ENCODE measurements around the gene SLC25A18. TPM values are rescaled to one million over a fixed set of nuclear protein-coding genes. Genes with fewer than 3 reads are reported as not detected.

SLC25A18 gene
- total and polyA plus RNA-seq, 2 of the 8 experiments (the other 6 are each of a cell fraction or from before 2014, with no cell fraction given) = 2.8 to 2.9 TPM

DNA sequence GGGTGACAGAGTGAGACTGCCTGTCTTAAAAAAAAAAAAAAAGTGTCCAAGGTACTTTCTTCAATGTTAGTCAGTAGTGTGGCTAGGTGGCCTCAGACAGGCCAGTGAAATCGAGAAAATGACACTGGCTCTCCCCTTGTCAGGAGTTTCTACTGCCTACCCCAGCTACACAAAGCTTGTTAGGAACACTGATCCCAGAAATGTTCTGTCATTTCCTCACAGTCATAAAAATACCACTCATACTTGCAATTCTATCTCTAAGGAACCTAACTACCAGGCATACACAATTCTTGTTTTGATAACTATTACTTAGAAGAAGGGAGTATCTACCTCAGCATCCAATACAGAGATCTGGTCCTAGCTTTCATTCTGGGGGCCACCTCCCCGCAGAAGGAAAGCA, 33.9 kb downstream of the SLC25A18 start:
- Histone ChIP-seq H2BK15ac (ENCODE audit: low read length) (no peak overlapping the region), H3K56ac (replicated peaks; ENCODE audit: insufficient read length, low read depth, low read length) (no peak overlapping the region), H4K5ac (ENCODE audit: insufficient read length, low read depth, low read length) (no peak overlapping the region), H2BK5ac (ENCODE audit: low read depth, low read length) (no peak overlapping the region), H3K4me3 (ENCODE audit: extremely low read depth in 1 of 4, insufficient read depth in 2 of 4, low read depth in 3 of 4, low read length in 4 of 4) (no peak overlapping the region), H2BK120ac (replicated peaks; ENCODE audit: low read depth, low read length) (no peak overlapping the region), H3K18ac (ENCODE audit: extremely low read depth, low read length) (no peak overlapping the region), H3K79me1 (ENCODE audit: low read depth, low read length) (no peaks in the 10 kb centered on the region), H3K4ac (replicated peaks; ENCODE audit: insufficient read length, low read depth, low read length) (no peak overlapping the region), H4K20me1 (replicated peaks in 1 of 2; ENCODE audit: control insufficient read depth in 1 of 2, insufficient read depth in 2 of 2, low read length in 2 of 2) (peaks cover 0 to 5% of the 10 kb centered on the region in 2 experiments), H2AK5ac (ENCODE audit: low read depth, low read length) (no peak overlapping the region), H3K79me2 (ENCODE audit: control insufficient read depth in 1 of 2, insufficient read depth in 2 of 2, low read length in 2 of 2) (no peaks in the 10 kb centered on the region), H2BK12ac (ENCODE audit: low read depth, low read length) (no peak overlapping the region), H3K23ac (ENCODE audit: insufficient read length) (no peak overlapping the region), H3K4me1 (replicated peaks in 1 of 4; ENCODE audit: control insufficient read depth in 3 of 4, insufficient read depth in 4 of 4, low read length in 3 of 4) (no peaks in the 10 kb centered on the region), H3K14ac (ENCODE audit: insufficient read length) (no peak overlapping the region), H2AFZ (ENCODE audit: low read length) (no peak overlapping the region), H4K8ac (ENCODE audit: extremely low read depth, insufficient read depth, low read length) (no peak overlapping the region), H3K4me2 (ENCODE audit: insufficient read depth in 1 of 2, low read depth in 2 of 2, low read length in 2 of 2) (no peak overlapping the region), H3K23me2 (ENCODE audit: low read depth, low read length) (no peaks in the 10 kb centered on the region), H2BK20ac (ENCODE audit: low read length) (no peak overlapping the region), H3K36me3 (ENCODE audit: control insufficient read depth in 2 of 4, insufficient read depth in 4 of 4, low read length in 3 of 4) (peaks cover 25 to 71% (median 55%) of the 10 kb centered on the region in 4 experiments), H3K27me3 (replicated peaks in 1 of 4; ENCODE audit: control insufficient read depth in 3 of 4, extremely low read depth in 1 of 4, insufficient read depth in 3 of 4, low read length in 3 of 4) (no peaks in the 10 kb centered on the region), H3K27ac (ENCODE audit: low read depth, low read length) (no peak overlapping the region), H3K9ac (replicated peaks in 1 of 4; ENCODE audit: extremely low read depth in 1 of 4, low read depth in 3 of 4, low read length in 3 of 4) (no peak overlapping the region), H4K91ac (replicated peaks; ENCODE audit: insufficient read length, low read length) (no peak overlapping the region), H3K9me3 (ENCODE audit: insufficient read depth in 2 of 2, low read depth in 1 of 2, low read length in 1 of 2) (no peaks in the 10 kb centered on the region)
- DNase-seq (ENCODE audit: low read depth in 1 of 2, low spot score in 2 of 2) = no peak
- ChIA-PET POLR2A (ENCODE audit: partially characterized antibody) (interaction anchor here (0.7 to 2.9 kb wide), 2 partner anchors 10 to 24 kb away, joined by 3 to 12 read pairs; no protein-coding TSS in a partner anchor), CTCF (ENCODE audit: partially characterized antibody) (no interaction called here)
- no peak for FAIRE-seq
- WGBS, 2 experiments (ENCODE audit: extremely low coverage in 1 of 2, insufficient coverage in 1 of 2, insufficient read length in 1 of 2, insufficient replicate concordance in 2 of 2, low coverage in 1 of 2, low lambda C conversion rate in 2 of 2, missing lambda C conversion rate in 1 of 2) = 100% methylated on average over 2 of the region's 2 CpGs; no CpG with 5 or more reads in 1 of the 2 experiments
- TF ChIP-seq SP1 (IDR thresholded peaks at IDR 0.05; ENCODE audit: low read depth, low read length) (no peak), YY1 (IDR thresholded peaks at IDR 0.05; ENCODE audit: low read depth, low read length) (no peak), KDM5A (IDR thresholded peaks at IDR 0.05; ENCODE audit: low read length) (no peak), JUND (IDR thresholded peaks at IDR 0.05; ENCODE audit: low read length) (no peak), HDAC2 (IDR thresholded peaks at IDR 0.05; ENCODE audit: borderline replicate concordance in 1 of 2, low read depth in 2 of 2, low read length in 2 of 2) (no peak), ZNF274 (IDR thresholded peaks at IDR 0.05; ENCODE audit: borderline replicate concordance, extremely low read depth, low read length) (no peak), KDM4A (IDR thresholded peaks at IDR 0.05; ENCODE audit: low read depth, low read length, severe bottlenecking) (no peak), SP4 (IDR thresholded peaks at IDR 0.05; ENCODE audit: low read length) (no peak), SRF (IDR thresholded peaks at IDR 0.05; ENCODE audit: low read depth, low read length) (no peak), RXRA (IDR thresholded peaks at IDR 0.05; ENCODE audit: insufficient read depth, low read depth, low read length) (no peak), ATF2 (IDR thresholded peaks at IDR 0.05; ENCODE audit: low read length) (no peak), MAFK (IDR thresholded peaks at IDR 0.05; ENCODE audit: low read depth, low read length) (no peak), HDAC6 (IDR thresholded peaks at IDR 0.05; ENCODE audit: low read depth, low read length) (no peak), CREB1 (IDR thresholded peaks at IDR 0.05) (no peak)
